GM18526 (cell line): ENCODE data around the gene TBC1D1.

Experiments used
- POLR2A ChIP-seq: IDR thresholded peaks from 3 replicates; pipeline ENCODE4 v1.6.1; 2011; ENCODE audit not compliant: insufficient read length; ENCODE audit errors: extremely low read depth

The TBC1D1 gene

GRCh38 chr4:37983951-37984350, 93.1 kb downstream of the TBC1D1 start:
- no peak for TF ChIP-seq POLR2A

- TF ChIP-seq POLR2A = no peak
Observed at GRCh38 chr4:37985730-37986275, 94.9 kb downstream of the TBC1D1 start.

GRCh38 chr4:37988670-37989069, 97.8 kb downstream of the TBC1D1 start:
- TF ChIP-seq POLR2A = no peak

GRCh38 chr4:37989398-37990260, 98.7 kb downstream of the TBC1D1 start:
- no peak for TF ChIP-seq POLR2A

- TF ChIP-seq POLR2A = no peak
Observed at GRCh38 chr4:37990731-37991245, 99.9 kb downstream of the TBC1D1 start.

- TF ChIP-seq POLR2A = no peak
Observed at GRCh38 chr4:37991623-37992410, 100.9 kb downstream of the TBC1D1 start.

GRCh38 chr4:37993806-37994205, 102.9 kb downstream of the TBC1D1 start:
- TF ChIP-seq POLR2A = no peak

GRCh38 chr4:37994569-37994968, 103.7 kb downstream of the TBC1D1 start:
- TF ChIP-seq POLR2A = no peak

GRCh38 chr4:37995299-37995821, 104.5 kb downstream of the TBC1D1 start:
- no peak for TF ChIP-seq POLR2A

- no peak for TF ChIP-seq POLR2A
Observed at GRCh38 chr4:37995981-37996775, 105.3 kb downstream of the TBC1D1 start.

- no peak for TF ChIP-seq POLR2A
Observed at GRCh38 chr4:37998226-37998625, 107.3 kb downstream of the TBC1D1 start.

GRCh38 chr4:37999000-37999716, 108.3 kb downstream of the TBC1D1 start:
- no peak for TF ChIP-seq POLR2A

- no peak for TF ChIP-seq POLR2A
Observed at GRCh38 chr4:37999965-38000364, 109.1 kb downstream of the TBC1D1 start.

- TF ChIP-seq POLR2A = no peak
Observed at GRCh38 chr4:38001927-38002326, 111.0 kb downstream of the TBC1D1 start.

- no peak for TF ChIP-seq POLR2A
Observed at GRCh38 chr4:38002451-38003071, 111.7 kb downstream of the TBC1D1 start.
